Measurements from ENCODE around the gene TOMM34. TPM values are rescaled to one million over a fixed set of nuclear protein-coding genes. Genes with fewer than 3 reads are reported as not detected.

TOMM34 gene
- polyA plus RNA-seq, 1 of the 3 experiments (the other 2 are of a cell fraction) = 40.5 TPM

DNA sequence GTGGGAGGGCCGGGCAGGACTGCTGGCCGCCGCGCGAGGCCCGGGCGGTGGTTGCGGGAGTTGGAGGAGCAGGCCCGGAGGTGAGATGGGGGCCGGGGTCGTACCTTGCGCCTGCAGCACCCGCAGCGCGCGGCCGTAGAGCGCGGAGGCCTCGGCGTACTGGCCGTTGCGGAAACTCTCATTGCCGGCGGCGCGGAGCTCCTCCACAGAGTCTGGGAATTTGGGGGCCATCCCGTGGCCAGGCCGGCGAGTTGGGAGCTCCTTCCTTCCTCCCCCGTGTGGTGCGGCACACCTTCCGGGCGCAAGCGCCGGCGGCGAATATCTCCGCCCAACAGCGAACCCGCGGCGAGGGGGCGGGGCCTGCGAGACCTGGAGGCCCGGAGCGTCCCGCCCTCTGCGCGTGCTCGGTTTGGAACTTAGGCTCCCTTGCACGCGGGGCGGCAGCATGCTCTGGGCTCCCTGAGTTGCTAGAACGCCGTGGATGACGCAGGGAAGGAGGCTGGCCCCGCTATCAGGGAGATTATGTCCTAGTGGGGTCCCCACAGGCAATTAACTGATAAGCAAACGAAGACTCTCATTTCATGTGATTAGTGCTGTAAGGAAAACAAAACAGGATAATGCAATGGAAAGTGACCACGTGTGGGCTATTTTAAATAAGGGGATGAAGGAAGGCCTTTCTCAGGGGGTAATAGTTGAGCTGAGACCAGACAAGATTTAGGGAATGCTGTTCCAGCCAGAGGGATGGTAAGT, at the start of gene TOMM34 (continued):
- TF ChIP-seq, protein P1, sequence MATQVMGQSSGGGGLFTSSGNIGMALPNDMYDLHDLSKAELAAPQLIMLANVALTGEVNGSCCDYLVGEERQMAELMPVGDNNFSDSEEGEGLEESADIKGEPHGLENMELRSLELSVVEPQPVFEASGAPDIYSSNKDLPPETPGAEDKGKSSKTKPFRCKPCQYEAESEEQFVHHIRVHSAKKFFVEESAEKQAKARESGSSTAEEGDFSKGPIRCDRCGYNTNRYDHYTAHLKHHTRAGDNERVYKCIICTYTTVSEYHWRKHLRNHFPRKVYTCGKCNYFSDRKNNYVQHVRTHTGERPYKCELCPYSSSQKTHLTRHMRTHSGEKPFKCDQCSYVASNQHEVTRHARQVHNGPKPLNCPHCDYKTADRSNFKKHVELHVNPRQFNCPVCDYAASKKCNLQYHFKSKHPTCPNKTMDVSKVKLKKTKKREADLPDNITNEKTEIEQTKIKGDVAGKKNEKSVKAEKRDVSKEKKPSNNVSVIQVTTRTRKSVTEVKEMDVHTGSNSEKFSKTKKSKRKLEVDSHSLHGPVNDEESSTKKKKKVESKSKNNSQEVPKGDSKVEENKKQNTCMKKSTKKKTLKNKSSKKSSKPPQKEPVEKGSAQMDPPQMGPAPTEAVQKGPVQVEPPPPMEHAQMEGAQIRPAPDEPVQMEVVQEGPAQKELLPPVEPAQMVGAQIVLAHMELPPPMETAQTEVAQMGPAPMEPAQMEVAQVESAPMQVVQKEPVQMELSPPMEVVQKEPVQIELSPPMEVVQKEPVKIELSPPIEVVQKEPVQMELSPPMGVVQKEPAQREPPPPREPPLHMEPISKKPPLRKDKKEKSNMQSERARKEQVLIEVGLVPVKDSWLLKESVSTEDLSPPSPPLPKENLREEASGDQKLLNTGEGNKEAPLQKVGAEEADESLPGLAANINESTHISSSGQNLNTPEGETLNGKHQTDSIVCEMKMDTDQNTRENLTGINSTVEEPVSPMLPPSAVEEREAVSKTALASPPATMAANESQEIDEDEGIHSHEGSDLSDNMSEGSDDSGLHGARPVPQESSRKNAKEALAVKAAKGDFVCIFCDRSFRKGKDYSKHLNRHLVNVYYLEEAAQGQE (IDR thresholded peaks at IDR 0.05; ENCODE audit: low read depth, low read length) = no peak
- TF ChIP-seq RFX5 (IDR thresholded peaks at IDR 0.05; ENCODE audit: low read length) (no peak), FOXM1 (IDR thresholded peaks at IDR 0.05; ENCODE audit: low read depth) (no peak), YY1 (IDR thresholded peaks at IDR 0.05; ENCODE audit: low read depth) (no peak)

DNA sequence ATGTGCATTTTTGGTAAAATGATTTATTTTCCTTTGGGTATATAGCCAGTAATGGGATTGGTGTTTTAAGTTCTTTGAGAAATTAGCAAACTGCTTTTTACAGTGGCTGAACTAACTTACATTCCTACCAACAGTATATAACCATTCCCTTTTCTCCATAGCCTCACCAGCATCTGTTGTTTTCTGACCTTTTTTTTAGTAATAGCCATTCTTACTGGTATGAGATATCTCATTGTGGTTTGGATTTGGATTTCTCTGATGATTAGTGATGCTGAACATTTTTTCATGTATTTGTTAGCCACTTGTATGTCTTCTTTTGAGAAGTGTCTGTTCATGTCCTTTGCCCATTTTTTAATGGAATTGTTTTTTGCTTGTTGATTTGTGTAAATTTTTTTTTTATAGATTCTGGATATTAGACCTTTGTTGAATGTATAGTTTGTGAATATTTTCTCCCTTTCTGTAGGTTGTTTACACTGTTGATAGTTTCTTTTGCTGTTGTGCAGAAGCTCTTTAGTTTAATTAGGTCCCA, 48.4 kb upstream of the TOMM34 start:
- Histone ChIP-seq H3K36me3 (replicated peaks in 1 of 2; ENCODE audit: control insufficient read depth in 1 of 2, insufficient read depth in 2 of 2, low read length in 1 of 2) (peaks cover 4 to 44% of the 10 kb centered on the region in 2 experiments), H3K27me3 (ENCODE audit: insufficient read depth) (no peaks in the 10 kb centered on the region), H3K9ac (no peak overlapping the region), H3K79me2 (ENCODE audit: insufficient read depth) (peaks cover 26% of the 10 kb centered on the region), H3K27ac (ENCODE audit: low read depth in 2 of 2, low read length in 1 of 2) (no peak overlapping the region), H3F3A (replicated peaks; ENCODE audit: insufficient read depth) (peaks cover 34% of the 10 kb centered on the region), H3K4me2 (no peak overlapping the region), H3K4me3 (ENCODE audit: low read depth in 2 of 2, low read length in 1 of 2) (no peak overlapping the region), H3K4me1 (ENCODE audit: control insufficient read depth in 1 of 2, insufficient read depth in 2 of 2, low read depth in 1 of 2, low read length in 1 of 2) (peaks cover 0 to 15% of the 10 kb centered on the region in 2 experiments; a peak in 2 of 4 replicates), H4K20me1 (ENCODE audit: insufficient read depth) (no peaks in the 10 kb centered on the region), H3K9me2 (no peaks in the 10 kb centered on the region), H3K9me3 (no peaks in the 10 kb centered on the region), H2AFZ (ENCODE audit: low read depth) (no peak overlapping the region)
- ChIA-PET POLR2A (no interaction called here), CTCF (interaction anchor here (1.4 to 2.1 kb wide), 3 partner anchors 35 to 763 kb away, joined by 3 to 16 read pairs (median 5); no protein-coding TSS in a partner anchor)
- no peak for TF ChIP-seq MXI1 (IDR thresholded peaks at IDR 0.05; ENCODE audit: low read depth, low read length)
- no peak for TF ChIP-seq RCOR1 (IDR thresholded peaks at IDR 0.05; ENCODE audit: low read length)
- TF ChIP-seq, protein P1 (IDR thresholded peaks at IDR 0.05; ENCODE audit: low read depth, low read length) = no peak
- no peak for TF ChIP-seq GATA2 (CRISPR knock-in tag; IDR thresholded peaks at IDR 0.05)
- DNase-seq = no peak

All from SK-N-SH (cell line).